Nephron progenitor cell (in vitro differentiated cells): Measurements from ENCODE around the gene APBB2.

ENCODE experiments used
- DNase-seq: peaks from one replicate; pipeline ENCODE4 v3.0.0; 2021
- H3K27ac Mint-ChIP-seq: 2 replicates; pipeline ENCODE4 v1.8.0; 2021; ENCODE audit warnings: mild to moderate bottlenecking, moderate library complexity, mixed read lengths
- H3K27me3 Mint-ChIP-seq: 2 replicates; pipeline ENCODE4 v1.8.0; 2021; ENCODE audit warnings: mild to moderate bottlenecking, low read depth, mixed read lengths; ENCODE audit not compliant: poor library complexity
- H3K36me3 Mint-ChIP-seq: 2 replicates; pipeline ENCODE4 v1.8.0; 2021; ENCODE audit warnings: low read depth, mixed read lengths
- H3K4me1 Mint-ChIP-seq: 2 replicates; pipeline ENCODE4 v1.8.0; 2021; ENCODE audit warnings: mixed read lengths
- H3K4me3 Mint-ChIP-seq: 2 replicates; pipeline ENCODE4 v1.8.0; 2021; ENCODE audit warnings: mild to moderate bottlenecking, moderate library complexity, mixed read lengths
- H3K9me3 Mint-ChIP-seq: 2 replicates; pipeline ENCODE4 v1.8.0; 2021; ENCODE audit warnings: mild to moderate bottlenecking, moderate library complexity, mixed read lengths
- TF ChIP-seq, protein P1 (sequence below): fragments of 200-600 bp; sonication (generic); IDR thresholded peaks from 2 replicates; pipeline ENCODE4 v1.5.0; 2021; ENCODE audit warnings: antibody characterized with exemption

The APBB2 gene

DNA sequence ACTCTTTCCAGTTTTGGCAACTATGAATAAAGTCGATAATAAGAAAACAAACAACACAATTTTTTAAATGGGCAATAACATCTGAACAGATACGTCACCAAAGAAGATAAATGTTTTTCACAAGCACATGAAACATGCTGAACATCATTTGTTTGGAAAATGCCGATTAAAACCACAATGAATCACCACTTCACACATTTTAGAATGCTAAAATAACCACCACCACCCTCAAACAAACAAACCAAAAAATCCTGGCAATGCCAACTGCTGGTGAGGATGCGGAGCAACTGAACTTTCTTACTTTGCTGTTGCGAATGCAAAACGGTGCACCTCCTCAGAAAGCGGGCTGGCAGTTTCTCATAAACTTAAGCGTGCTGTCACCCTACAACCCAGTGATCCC is 348.6 kb downstream of the APBB2 start:
- TF ChIP-seq, protein P1, sequence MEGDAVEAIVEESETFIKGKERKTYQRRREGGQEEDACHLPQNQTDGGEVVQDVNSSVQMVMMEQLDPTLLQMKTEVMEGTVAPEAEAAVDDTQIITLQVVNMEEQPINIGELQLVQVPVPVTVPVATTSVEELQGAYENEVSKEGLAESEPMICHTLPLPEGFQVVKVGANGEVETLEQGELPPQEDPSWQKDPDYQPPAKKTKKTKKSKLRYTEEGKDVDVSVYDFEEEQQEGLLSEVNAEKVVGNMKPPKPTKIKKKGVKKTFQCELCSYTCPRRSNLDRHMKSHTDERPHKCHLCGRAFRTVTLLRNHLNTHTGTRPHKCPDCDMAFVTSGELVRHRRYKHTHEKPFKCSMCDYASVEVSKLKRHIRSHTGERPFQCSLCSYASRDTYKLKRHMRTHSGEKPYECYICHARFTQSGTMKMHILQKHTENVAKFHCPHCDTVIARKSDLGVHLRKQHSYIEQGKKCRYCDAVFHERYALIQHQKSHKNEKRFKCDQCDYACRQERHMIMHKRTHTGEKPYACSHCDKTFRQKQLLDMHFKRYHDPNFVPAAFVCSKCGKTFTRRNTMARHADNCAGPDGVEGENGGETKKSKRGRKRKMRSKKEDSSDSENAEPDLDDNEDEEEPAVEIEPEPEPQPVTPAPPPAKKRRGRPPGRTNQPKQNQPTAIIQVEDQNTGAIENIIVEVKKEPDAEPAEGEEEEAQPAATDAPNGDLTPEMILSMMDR, result no peak
- Mint-ChIP-seq H3K36me3 (no peaks in the 10 kb centered on the region), H3K4me3 (no peak overlapping the region), H3K27ac (peak overlapping the region; percentile 71), H3K9me3 (no peaks in the 10 kb centered on the region), H3K27me3 (peaks cover 6% of the 10 kb centered on the region), H3K4me1 (no peaks in the 10 kb centered on the region)
- DNase-seq, result no peak

DNA sequence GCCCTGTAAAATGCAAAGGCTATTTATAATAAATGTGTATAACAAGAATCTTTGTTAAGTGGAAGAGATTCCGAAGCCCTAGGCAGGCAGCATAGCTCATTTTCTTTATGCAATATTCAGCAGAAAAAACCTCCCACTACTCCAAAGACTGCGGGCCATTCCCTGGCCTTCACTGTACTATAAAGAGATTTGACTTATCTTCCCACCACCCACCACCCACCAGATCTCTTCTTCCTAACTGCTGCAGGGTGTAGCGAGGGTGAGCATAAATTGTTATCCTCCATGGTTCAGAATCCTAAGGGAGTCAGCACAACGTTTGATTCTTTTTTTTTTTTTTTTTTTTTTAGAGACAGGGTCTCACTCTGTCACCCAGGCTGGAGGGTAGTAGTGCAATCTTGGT is 349.8 kb downstream of the APBB2 start:
- Mint-ChIP-seq H3K4me1 (peaks cover 1% of the 10 kb centered on the region), H3K27me3 (peaks cover 6% of the 10 kb centered on the region), H3K4me3 (no peak overlapping the region), H3K9me3 (no peaks in the 10 kb centered on the region), H3K36me3 (no peaks in the 10 kb centered on the region), H3K27ac (no peak overlapping the region)
- TF ChIP-seq, protein P1, result no peak
- DNase-seq, result no peak

DNA sequence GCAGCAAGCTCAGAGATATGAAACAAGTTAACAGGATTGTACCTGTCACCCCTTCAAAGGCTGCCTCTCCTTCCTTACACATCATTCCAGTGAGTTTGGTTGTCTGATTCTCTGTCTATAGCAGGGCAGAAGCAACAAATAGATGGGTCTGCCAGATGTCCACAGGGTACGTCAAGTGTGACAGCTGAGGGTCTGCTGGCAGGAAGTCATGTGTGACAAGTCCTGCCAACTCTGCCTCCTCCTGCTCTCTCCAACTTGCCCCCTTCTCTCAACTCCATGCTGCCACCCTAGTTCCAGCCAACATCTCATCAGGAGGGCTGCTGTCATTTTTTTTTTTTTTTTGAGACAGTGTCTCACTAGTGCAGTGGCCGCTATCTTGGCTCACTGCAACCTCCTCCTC is 355.4 kb downstream of the APBB2 start:
- TF ChIP-seq, protein P1, result no peak

DNA sequence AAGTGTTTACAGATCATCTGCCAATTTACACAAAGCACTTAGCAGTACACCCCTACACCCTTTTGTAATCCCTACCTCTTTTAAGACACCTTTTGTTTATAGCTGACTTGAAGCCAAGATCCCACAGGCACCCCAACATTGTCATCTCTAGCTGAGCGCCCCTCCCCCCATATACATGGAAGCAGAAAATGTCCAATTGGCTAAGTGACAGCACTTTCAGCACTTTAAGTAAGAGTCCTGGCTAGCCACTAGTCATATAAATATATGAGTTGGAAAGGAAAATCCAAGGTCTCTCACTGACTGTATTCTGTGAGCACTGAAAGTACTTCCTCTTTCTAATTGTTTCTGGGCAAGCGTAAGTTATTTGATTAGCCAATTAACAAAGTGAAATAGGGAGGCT is 356.4 kb downstream of the APBB2 start:
- Mint-ChIP-seq H3K4me3 (peak overlapping the region; percentile 64), H3K27me3 (peaks cover 18% of the 10 kb centered on the region), H3K36me3 (peaks cover 12% of the 10 kb centered on the region), H3K27ac (no peak overlapping the region), H3K4me1 (peaks cover 30% of the 10 kb centered on the region), H3K9me3 (no peaks in the 10 kb centered on the region)
- TF ChIP-seq, protein P1, result no peak
- DNase-seq, result no peak

More for the DNA sequence above, 355.4 kb downstream of the APBB2 start:
- Mint-ChIP-seq H3K27ac (no peak overlapping the region), H3K4me1 (peaks cover 30% of the 10 kb centered on the region), H3K36me3 (peaks cover 1% of the 10 kb centered on the region), H3K27me3 (peaks cover 21% of the 10 kb centered on the region), H3K4me3 (no peak overlapping the region), H3K9me3 (no peaks in the 10 kb centered on the region)
- no peak for DNase-seq

DNA sequence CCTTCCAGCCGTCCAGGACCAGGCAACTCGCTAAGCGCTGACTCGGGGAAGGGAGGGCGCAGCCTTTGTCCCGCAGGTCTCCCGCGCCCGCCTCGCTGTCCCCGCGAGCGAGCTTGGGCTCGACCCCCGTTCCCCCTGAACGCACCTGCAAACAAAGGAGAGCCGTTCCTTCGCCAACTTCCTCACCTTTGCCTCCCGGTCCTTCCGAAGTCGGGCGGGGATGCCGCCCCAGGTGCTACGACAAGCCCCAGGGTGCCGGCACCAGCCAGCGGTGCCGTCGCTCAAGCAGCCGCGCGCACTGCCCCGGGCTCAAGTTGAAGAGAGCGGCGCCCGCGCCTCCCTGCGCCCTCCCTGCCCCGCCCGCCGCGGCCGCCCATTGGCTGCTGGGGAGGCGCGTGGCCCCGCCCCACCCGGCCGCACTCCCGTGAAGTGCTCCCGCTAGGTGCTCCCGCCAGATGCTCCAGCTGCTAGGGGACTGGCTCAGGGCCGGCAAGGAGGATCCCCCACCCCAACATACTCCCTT is 357.4 kb downstream of the APBB2 start:
- TF ChIP-seq, protein P1, result no peak
- peaks cover 30% of the 10 kb centered on the region for H3K4me1 Mint-ChIP-seq
- peaks cover 15% of the 10 kb centered on the region for H3K27me3 Mint-ChIP-seq
- DNase-seq, result peak; percentile 87
- H3K36me3 Mint-ChIP-seq, result peaks cover 14% of the 10 kb centered on the region
- H3K9me3 Mint-ChIP-seq, result no peaks in the 10 kb centered on the region
- H3K4me3 Mint-ChIP-seq, result peak overlapping the region; percentile 87
- H3K27ac Mint-ChIP-seq, result peak overlapping the region; percentile 57

DNA sequence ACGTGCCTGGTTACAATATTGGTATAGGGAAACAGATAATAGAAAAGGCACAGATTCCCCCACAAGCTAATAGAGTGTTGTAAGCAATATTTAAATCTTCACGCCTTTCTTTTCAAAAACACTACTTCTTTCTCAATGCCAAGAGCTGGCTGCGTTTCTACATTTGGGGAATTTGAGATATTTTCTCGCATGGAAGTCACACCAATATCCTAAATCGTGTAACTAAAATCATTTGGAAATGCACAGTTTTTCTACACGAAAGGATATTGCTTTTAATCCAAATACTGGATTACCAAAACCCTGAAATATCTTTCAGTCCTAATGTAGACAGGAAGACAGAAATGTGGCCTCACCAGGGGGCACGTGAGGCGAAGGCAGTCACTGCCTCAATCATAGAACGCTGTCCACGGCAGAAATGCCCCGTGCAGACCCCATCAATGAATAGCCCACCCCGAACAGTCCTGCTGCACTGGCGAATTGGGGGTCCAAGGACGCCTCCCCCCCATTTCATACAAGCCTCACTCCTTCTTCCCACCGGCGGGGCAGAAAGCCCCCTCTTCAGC is 358.0 kb downstream of the APBB2 start:
- H3K27ac Mint-ChIP-seq, result no peak overlapping the region
- peak overlapping the region; percentile 87 for H3K4me3 Mint-ChIP-seq
- no peaks in the 10 kb centered on the region for H3K9me3 Mint-ChIP-seq
- DNase-seq, result no peak
- peaks cover 30% of the 10 kb centered on the region for H3K4me1 Mint-ChIP-seq
- H3K36me3 Mint-ChIP-seq, result peaks cover 14% of the 10 kb centered on the region
- TF ChIP-seq, protein P1, result no peak
- H3K27me3 Mint-ChIP-seq, result peaks cover 15% of the 10 kb centered on the region
